KMS-11 (cell line): ENCODE data around the gene FBLN1.

Source experiments
- H2AFZ ChIP-seq: fragments of 200-600 bp; sonication (generic); 2 replicates; pipeline ENCODE4 v1.6.1; 2016; ENCODE audit warnings: antibody characterized with exemption, mixed run types, low read depth
- H3K27ac ChIP-seq: fragments of 200-600 bp; sonication (generic); 2 replicates; pipeline ENCODE4 v1.6.1; 2016; ENCODE audit warnings: mild to moderate bottlenecking, mixed run types
- H3K27me3 ChIP-seq: fragments of 200-600 bp; sonication (generic); 2 replicates; pipeline ENCODE4 v1.6.1; 2017; ENCODE audit warnings: mild to moderate bottlenecking, low read depth, mixed run types, moderate library complexity; ENCODE audit not compliant: insufficient read depth
- H3K36me3 ChIP-seq: fragments of 200-600 bp; sonication (generic); 2 replicates; pipeline ENCODE4 v1.6.1; 2017; ENCODE audit warnings: mild to moderate bottlenecking, mixed run types; ENCODE audit not compliant: insufficient read depth
- H3K4me1 ChIP-seq: fragments of 200-600 bp; sonication (generic); 2 replicates; pipeline ENCODE4 v1.6.1; 2016; ENCODE audit warnings: mild to moderate bottlenecking, low read depth, mixed run types; ENCODE audit not compliant: poor library complexity, severe bottlenecking
- H3K4me2 ChIP-seq: fragments of 200-600 bp; sonication (generic); 2 replicates; pipeline ENCODE4 v1.7.0; 2016; ENCODE audit warnings: mild to moderate bottlenecking, mixed run types
- H3K4me3 ChIP-seq: fragments of 200-600 bp; sonication (generic); IDR thresholded peaks from 2 replicates; pipeline ENCODE4 v1.6.1; 2017; ENCODE audit warnings: low read depth, low read length, mixed read lengths; ENCODE audit not compliant: insufficient read depth
- H3K79me2 ChIP-seq: fragments of 200-600 bp; sonication (generic); 2 replicates; pipeline ENCODE4 v1.6.1; 2016; ENCODE audit warnings: low read depth, mixed run types; ENCODE audit not compliant: insufficient read depth
- H3K9ac ChIP-seq: fragments of 200-600 bp; sonication (generic); 2 replicates; pipeline ENCODE4 v1.6.1; 2016; ENCODE audit warnings: mild to moderate bottlenecking, mixed run types
- H4K20me1 ChIP-seq: fragments of 200-600 bp; sonication (generic); 2 replicates; pipeline ENCODE4 v1.6.1; 2016; ENCODE audit warnings: mild to moderate bottlenecking, mixed run types; ENCODE audit not compliant: insufficient read depth
- CTCF ChIP-seq: fragments of 200-600 bp; sonication (generic); conservative IDR thresholded peaks from 2 replicates; pipeline ENCODE4 v1.6.1; 2017; ENCODE audit warnings: low read depth, mild to moderate bottlenecking, antibody characterized with exemption, low read length, moderate library complexity, mixed read lengths

Gene FBLN1

DNA sequence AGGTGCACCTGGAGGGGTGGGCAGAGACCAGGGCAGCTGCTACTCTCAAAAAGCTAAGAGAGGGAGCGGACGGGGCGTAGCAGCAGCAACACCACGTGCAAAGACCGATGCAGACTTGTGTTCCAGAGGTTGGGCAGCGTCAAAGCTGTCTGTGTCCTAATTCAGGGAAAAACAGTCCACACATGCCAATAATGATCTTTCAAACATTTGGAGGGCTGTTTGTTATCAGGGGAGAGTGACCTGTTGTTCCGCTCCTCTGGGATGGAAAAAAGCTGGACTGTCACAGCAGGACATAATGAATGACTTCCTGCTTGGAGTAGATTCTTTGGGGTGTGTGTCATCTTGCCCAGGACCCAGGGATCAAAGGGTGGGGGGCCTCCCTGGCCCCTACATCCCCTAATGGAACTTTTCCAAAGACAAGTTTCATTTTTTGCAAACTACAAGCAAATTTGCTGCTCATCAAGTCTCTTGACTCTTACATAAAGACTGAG is 6.2 kb upstream of the FBLN1 start:
- peaks cover 56% of the 10 kb centered on the region for H3K27me3 ChIP-seq
- H2AFZ ChIP-seq: no peak overlapping the region
- TF ChIP-seq CTCF: no peak
- H3K4me1 ChIP-seq: no peaks in the 10 kb centered on the region
- no peak overlapping the region for H3K4me2 ChIP-seq
- no peaks in the 10 kb centered on the region for H3K79me2 ChIP-seq
- H3K9ac ChIP-seq: no peak overlapping the region
- no peak overlapping the region for H3K4me3 ChIP-seq
- no peaks in the 10 kb centered on the region for H4K20me1 ChIP-seq
- H3K27ac ChIP-seq: no peak overlapping the region
- no peaks in the 10 kb centered on the region for H3K36me3 ChIP-seq

GRCh38 chr22:45497351-45498145 is 5.1 kb upstream of the FBLN1 start:
- Histone ChIP-seq H3K4me2 (no peak overlapping the region), H3K9ac (no peak overlapping the region), H2AFZ (no peak overlapping the region), H3K79me2 (no peaks in the 10 kb centered on the region), H3K27ac (no peak overlapping the region), H3K27me3 (peaks cover 46% of the 10 kb centered on the region), H3K36me3 (no peaks in the 10 kb centered on the region), H3K4me3 (no peak overlapping the region), H4K20me1 (no peaks in the 10 kb centered on the region), H3K4me1 (no peaks in the 10 kb centered on the region)
- TF ChIP-seq CTCF: no peak

GRCh38 chr22:45499746-45500145 is 2.9 kb upstream of the FBLN1 start:
- Histone ChIP-seq H3K27ac (no peak overlapping the region), H3K4me3 (no peak overlapping the region), H3K4me1 (no peaks in the 10 kb centered on the region), H3K4me2 (no peak overlapping the region), H3K27me3 (peaks cover 41% of the 10 kb centered on the region; the same call in 1 of the 2 replicates), H3K36me3 (no peaks in the 10 kb centered on the region), H2AFZ (no peak overlapping the region), H4K20me1 (no peaks in the 10 kb centered on the region), H3K9ac (no peak overlapping the region), H3K79me2 (no peaks in the 10 kb centered on the region)
- no peak for TF ChIP-seq CTCF

- no peak overlapping the region for H3K4me3 ChIP-seq
- H3K36me3 ChIP-seq: no peaks in the 10 kb centered on the region
- no peak overlapping the region for H3K27ac ChIP-seq
- H3K4me1 ChIP-seq: no peaks in the 10 kb centered on the region
- H3K4me2 ChIP-seq: no peak overlapping the region
- peaks cover 36% of the 10 kb centered on the region for H3K27me3 ChIP-seq
- TF ChIP-seq CTCF: no peak
- no peaks in the 10 kb centered on the region for H3K79me2 ChIP-seq
- H4K20me1 ChIP-seq: no peaks in the 10 kb centered on the region
- H3K9ac ChIP-seq: no peak overlapping the region
- H2AFZ ChIP-seq: no peak overlapping the region
These were observed 550 bp downstream of the FBLN1 start for GRCh38 chr22:45503050-45503815.
